GM19238 (cell line): Measurements from ENCODE around the gene TRIM32.

Experiments used
- DNase-seq: peaks from one replicate; pipeline ENCODE4 v3.0.0; 2011; ENCODE audit warnings: low spot score; ENCODE audit not compliant: insufficient read length

Gene TRIM32

DNA sequence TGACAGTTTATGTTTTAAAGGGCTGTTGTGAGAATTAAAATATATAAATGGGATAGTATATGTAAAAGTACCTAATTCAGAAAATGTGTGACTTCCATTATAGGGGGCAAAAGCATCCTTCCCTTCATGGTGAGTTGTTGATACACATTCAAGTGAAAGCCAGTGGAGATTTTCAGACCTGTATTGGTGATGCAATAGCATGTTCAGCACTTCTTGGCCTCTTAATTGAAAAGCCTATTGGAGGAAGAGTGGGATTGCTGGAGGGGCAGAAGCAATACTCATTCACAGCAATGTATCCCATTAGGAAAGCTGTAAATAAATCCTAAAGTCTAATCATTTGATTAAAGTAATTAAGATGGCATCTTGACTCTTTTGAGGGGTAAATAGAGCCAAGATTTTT lies 17.4 kb downstream of the TRIM32 start:
- DNase-seq, result no peak

GRCh38 chr9:116705531-116705930 lies 18.4 kb downstream of the TRIM32 start:
- no peak for DNase-seq

DNA sequence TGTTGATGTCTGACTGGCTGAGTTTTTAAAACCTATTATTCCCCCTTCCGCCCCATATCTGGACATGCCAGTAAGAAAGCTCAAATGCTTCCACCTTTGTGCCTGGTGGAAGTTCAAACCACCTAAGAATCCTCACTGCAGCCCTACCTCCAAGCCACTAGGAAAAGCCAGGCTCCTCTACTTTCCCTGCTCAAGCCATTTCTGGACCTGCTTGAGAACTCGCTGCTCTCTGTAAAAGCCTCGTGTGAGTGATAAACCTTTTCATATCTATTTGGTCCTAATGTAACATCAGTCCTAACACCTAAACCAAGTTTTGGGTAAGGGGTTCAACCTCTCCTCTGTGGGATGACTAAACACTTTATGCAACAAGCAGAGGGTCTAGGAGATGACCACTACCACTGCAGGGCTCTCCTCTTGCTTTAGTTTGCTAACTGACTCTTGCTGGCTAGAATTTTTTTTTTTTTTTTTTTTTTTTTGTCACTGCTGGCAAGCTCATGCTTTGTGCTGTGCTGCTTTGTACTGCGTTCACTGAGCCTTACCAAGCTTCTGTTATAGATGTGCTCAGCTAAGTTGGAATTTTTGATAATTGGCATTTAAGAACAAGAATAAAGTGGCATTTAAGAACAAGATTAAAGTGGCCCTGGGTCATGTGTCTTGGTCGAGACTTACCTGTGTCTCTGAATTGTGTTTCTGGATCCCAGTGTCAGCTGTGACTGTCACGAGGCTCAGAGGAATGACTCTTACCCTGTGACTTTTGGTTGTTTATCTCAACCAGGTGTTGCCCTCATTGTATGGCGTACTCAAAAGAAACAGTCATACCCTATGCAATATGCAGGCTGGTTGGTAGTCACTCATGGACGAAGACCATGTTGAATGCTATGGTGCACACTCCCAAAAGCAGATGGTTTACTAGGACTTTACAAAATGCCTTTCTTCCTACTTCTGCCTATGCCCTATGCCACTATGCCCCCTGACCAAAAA lies 19.5 kb downstream of the TRIM32 start:
- no peak for DNase-seq

GRCh38 chr9:116712781-116713180 lies 25.7 kb downstream of the TRIM32 start:
- no peak for DNase-seq

DNA sequence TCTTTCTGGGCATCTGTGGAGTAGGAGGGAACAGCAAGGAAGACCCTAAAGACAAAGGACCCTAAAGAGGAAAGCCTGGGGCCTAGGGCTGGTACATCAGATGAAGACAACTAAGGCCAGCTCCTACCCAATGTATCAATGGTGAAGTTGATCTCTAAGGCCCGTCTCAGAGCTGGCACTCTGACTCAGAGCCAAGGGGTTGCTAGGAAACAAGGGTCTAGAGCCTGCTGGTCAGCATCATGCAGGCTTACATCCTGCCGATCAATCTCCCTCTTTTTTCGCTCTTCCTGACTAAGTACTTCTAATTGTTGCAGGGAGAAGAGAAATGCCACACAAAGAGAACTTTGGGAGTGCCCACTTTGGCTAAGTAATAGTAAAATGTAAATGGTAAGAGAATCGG lies 26.2 kb downstream of the TRIM32 start:
- DNase-seq, result no peak

DNA sequence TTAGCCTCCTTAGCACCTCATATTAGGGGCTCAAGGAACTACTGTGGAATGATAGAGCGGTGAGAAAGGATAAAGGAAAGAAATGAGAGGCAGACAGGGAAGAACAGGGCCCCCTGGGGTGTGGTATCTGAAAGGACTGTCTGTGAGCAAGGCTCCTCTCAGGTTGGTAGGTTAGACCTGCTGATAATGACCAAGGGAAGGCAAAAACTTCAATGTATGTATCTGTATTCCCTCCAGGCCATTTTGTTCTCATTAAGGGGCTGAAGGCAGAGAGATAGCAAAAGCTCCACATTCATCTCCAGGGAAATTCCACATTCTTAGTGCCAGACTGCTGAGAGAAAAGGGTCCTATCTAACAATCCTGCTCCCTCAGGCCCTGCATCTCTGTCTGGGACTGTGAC lies 28.6 kb downstream of the TRIM32 start:
- DNase-seq, result no peak

DNA sequence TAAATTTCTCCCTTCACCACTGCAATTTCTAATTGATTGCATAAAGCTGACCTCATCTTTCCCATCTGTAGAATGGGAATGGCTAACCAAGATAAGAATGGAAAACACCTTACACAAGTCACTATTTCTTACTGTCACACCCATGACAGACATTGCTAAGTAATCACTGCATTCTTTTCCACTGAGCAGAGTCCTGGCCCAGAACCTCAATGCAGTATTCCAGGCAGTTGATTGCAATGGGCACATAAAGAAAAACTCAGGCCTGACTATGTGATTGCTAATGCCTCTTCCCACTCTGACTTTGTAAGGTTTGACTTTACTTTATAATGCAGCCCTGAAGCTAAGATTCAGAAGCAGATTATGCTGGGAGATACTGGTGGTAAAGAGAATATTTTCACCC lies 29.3 kb downstream of the TRIM32 start:
- no peak for DNase-seq

DNA sequence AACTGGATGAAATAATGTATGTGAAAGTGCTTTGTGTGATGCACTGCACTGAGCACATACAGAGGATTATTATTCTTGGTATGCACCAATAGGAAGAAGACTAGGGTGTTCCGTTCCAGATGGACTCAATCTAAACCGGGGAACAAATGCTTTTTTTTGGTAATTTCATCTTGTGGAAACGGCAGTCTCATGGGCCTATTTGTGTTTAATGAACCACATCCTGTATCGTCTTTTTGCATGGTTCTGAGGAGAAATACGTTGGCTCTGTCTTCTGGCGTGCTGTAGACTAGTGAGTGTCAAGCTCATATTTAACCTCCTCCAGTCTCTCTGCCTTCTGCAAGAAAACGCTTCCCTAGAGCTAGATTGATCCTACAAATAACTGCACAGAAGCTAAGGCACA lies 30.0 kb downstream of the TRIM32 start:
- DNase-seq, result no peak

- DNase-seq, result no peak
Observed at GRCh38 chr9:116718111-116718510, 31.0 kb downstream of the TRIM32 start.

DNA sequence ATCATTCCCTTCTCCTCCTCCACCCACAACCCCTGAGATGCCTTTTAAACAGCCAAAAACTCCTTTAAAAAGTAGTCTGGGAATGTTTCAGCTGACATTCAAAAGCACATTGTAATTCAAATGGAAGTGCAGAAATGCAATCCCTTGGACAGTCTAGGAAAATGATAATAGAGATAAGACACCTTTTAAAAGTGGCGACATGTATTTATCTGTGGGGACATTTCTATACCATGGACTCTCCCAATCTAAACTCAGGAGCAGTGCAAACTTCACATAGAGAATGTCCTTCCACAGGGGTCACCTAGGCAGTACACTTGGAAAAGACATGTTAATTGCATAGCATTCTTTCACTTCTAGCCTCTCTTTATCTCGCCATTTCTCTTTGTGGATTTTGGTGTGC lies 33.0 kb downstream of the TRIM32 start:
- DNase-seq, result no peak

DNA sequence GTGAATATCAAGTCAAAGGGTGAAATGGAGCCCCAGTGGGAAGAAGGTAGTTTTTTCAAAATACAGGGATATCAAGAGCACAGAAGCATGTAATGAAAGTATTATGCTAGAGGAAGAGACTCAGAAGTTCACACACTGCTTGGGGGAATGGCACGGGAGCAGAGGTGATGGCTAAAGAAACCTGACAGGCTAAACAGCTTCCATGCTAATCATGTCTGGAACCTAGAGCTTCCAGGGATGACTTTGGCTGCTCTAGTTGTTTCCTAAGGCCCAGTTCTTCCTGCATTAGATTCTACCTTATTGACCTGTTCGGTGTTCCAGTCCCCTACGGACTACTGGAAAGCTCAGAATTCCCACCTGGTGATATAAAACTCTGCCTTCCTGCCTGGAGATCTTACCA lies 34.3 kb downstream of the TRIM32 start:
- DNase-seq, result no peak

DNA sequence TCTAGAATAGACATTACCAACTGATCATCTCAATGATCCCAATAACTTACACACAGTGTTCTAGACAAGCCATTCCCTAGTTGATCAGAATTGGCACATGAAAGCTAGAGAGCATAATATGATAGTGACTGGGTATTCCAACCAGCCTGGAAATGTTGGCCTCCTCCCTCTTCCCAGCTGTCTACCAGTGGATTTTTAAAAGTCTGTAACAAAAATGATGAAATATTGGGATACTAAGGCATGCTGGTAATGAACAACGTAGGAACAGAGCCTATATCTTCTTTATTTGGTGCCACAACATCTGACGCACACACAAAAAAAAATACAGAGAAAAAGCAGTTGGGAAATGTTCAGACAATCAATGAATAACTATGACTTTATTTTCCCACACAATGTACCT lies 34.8 kb downstream of the TRIM32 start:
- no peak for DNase-seq

GRCh38 chr9:116724123-116724522 lies 37.0 kb downstream of the TRIM32 start:
- no peak for DNase-seq

DNA sequence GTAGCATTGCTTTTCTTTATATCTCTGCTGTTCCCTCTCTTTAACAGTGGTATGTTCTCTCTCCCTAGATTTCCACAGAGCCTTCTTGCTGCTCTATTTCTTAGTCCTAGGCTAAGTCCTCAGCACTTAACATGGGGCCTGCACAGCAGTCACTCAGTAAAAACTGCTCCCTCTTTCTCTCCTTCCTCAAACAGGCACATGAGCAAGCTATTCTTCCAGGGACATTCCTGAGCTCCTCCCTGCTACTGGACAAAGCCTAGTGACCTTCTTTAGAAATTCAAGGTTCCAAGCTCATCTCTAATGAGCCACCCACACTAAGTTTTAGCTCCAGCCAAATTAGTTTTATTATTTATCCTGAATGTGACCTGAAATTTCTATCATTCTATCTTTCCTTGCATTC lies 39.5 kb downstream of the TRIM32 start:
- DNase-seq, result no peak

DNA sequence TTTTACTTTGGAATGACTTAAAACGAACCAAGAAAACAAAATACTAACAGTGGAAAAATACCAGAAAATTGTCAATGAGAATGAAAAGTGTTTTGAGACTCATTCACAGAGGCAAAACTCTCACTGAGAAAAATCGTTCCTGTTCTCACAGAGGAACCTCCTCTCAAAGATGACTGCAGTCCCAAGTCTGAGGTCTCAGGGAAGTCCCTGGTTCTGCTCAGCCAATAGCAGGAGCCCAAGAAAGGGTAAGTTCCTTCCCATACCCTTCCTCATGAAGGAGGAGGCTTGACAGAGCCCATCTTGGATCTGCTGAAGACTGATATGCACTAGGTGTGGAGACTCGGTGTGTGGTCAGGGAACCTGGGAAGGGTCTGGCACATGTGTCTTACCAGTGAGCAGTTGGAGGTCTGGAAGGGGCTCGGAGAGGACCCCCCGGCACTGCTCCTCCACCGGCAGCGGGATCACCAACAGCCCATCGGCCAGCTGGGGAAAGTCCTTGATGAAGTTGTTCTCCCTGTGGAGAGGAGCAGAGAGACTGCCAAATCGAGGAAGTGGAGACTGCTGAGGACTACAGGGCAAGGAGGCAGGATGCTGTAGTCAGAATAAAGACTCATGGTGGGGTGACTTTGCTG lies 46.0 kb downstream of the TRIM32 start:
- DNase-seq, result no peak

DNA sequence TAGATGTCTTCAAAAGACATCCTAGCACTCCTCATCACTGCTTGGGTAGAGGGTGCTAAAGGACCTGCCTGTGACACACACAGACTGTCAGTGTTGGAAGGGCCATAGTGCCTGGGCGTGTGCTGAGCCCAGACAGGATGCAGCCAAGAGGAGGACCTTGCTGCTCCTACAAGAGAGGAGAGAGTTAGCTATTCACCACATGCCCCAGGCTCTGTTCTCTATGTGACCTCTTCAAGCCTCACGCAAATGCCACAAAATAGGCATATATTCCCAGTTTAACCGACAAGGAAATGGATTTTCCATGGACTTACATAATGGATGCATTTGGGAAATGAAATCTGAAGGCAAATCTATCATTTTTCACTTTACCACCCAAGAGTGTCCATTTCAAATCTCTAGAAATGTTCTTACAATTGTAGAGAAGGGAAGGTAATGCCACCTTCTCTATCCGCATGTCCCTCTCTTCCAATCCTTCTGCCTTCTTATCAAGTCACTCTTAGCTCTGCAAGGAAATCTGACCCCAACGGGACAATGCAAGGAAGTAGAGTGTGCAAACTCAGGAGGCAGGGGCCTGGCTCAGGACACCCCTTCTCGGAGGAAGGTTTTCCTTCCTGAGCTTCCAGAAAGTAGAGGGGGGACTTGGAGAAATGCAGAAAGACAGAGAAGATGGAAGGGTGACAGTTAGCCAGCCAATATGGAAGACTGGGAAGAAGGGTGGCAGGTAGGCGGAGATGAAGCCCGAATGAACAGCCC lies 49.5 kb downstream of the TRIM32 start:
- no peak for DNase-seq

GRCh38 chr9:116737152-116737546 lies 50.0 kb downstream of the TRIM32 start:
- peak; percentile 66 for DNase-seq

DNA sequence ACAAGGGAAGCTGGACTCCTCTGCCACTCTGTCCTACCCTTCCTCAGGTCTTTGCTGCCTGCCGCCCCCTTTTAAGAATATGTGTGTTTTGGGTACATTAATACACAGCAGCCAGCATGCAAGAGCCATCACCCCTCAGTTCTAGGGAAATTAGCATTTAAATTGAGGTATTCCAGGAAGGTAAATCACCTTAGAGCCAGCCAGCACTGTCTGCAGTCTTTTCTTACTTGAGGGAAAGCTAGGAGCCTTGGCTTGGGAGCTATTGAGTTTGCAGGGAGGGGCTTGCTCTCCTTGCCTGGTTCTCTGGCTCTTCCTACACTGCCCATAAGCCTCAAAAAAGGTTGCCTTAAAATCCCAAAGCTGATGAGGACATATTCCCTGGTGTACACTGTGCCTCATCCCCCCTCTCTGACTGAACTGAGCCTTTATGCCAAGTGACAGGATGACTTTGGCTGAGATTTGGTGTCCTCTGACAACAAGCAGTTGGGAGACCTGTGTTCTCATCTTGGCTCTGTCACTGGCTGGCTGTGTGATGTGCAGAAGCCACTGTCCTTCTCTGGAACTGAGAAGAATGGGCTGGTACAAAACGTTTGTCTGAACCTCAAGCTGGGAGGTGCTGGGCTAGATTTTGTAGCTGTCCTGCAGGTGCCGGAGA lies 54.1 kb downstream of the TRIM32 start:
- DNase-seq, result no peak

- DNase-seq, result no peak
Observed at GRCh38 chr9:116741742-116742141, 54.6 kb downstream of the TRIM32 start.

- DNase-seq, result no peak
Observed at GRCh38 chr9:116749176-116749575, 62.1 kb downstream of the TRIM32 start.

DNA sequence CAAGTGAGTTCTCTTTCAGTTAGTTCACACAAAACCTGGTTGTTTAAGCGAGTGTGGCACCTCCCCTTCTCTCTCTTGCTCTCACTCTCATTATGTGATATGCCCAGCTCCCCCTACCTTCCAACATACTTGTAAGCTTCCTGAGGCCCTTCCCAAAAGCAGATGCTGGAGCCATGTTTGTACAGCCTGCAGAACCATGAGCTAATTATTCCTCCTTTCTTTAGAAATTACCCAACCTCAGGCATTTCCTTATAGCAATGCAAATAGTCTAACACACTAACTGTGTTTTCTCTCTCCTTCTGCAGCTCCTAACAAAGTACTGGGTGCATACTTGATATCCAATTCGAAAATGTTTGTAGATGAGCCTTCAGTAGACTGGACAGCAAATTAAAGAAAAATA lies 62.7 kb downstream of the TRIM32 start:
- DNase-seq, result no peak

- DNase-seq, result no peak
Observed at GRCh38 chr9:116750510-116750909, 63.4 kb downstream of the TRIM32 start.
